Activated naive CD4-positive, alpha-beta T cell treated with anti-CD3 and anti-CD28 coated beads, Interleukin-2, amount 50 U/mL, for 24 hours (primary cell): ENCODE results near the gene FA2H.
A peak's percentile ranks its signal among the peaks of the same experiment; 100 is the strongest.
"Not testable (repeated sequence)": the region's sequence is repeated elsewhere in the genome, so short reads cannot be mapped to it uniquely, and the experiment has no call there.

ENCODE experiments used
- H3K27ac Mint-ChIP-seq: one replicate; pipeline ENCODE4 v1.8.0; 2021; ENCODE audit warnings: mild to moderate bottlenecking, mixed read lengths
- H3K27me3 Mint-ChIP-seq: one replicate; pipeline ENCODE4 v1.8.0; 2021; ENCODE audit warnings: mixed read lengths
- H3K36me3 Mint-ChIP-seq: one replicate; pipeline ENCODE4 v1.8.0; 2021; ENCODE audit warnings: mixed read lengths
- H3K4me1 Mint-ChIP-seq: one replicate; pipeline ENCODE4 v1.8.0; 2021; ENCODE audit warnings: mixed read lengths
- H3K4me3 Mint-ChIP-seq: one replicate; pipeline ENCODE4 v1.8.0; 2021; ENCODE audit warnings: mild to moderate bottlenecking, mixed read lengths
- H3K9me3 Mint-ChIP-seq: one replicate; pipeline ENCODE4 v1.8.0; 2021; ENCODE audit warnings: mixed read lengths

FA2H gene

DNA sequence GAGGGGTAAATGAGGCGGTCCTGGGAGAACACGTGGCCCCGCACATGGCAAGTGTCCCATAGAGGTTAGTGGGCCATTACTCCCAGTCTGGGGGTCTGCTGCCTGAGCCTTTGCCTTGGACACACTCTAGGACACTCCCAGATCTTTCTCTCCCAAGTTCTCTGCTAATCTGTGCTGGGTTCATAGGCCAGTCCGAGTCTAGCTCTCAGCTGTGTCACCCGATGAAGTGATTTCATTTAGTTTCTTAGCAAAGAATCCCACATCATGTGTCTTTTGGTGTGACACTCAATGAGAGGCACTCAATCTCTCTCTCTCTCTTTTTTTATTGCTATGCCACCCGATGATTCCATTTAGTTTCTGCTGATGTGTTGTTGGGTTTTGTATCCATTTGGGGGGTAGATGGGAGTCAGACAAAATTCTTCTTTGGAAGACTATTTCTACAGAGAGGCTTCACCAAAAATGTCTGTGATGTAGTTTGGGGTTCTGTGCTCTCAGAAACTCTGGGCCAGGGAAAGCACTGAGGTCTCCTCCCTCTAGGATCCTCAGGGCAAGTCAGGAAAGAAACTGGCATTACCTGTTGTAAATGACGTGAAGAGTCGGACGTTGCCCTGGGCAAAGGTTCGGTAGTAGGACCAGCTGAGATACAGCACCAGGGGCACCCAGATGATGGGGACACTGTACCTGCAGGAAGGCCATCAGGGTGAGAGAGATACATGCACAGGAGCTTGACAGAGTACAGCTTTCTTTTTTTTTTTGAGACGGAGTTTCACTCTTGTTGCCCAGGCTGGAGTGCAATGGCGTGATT is 48.8 kb downstream of the FA2H start:
- Mint-ChIP-seq H3K27me3 (no peaks in the 10 kb centered on the region), H3K36me3 (peaks cover 3% of the 10 kb centered on the region), H3K4me3 (no peak overlapping the region), H3K4me1 (peaks cover 10% of the 10 kb centered on the region), H3K9me3 (no peaks in the 10 kb centered on the region), H3K27ac (no peak overlapping the region)

DNA sequence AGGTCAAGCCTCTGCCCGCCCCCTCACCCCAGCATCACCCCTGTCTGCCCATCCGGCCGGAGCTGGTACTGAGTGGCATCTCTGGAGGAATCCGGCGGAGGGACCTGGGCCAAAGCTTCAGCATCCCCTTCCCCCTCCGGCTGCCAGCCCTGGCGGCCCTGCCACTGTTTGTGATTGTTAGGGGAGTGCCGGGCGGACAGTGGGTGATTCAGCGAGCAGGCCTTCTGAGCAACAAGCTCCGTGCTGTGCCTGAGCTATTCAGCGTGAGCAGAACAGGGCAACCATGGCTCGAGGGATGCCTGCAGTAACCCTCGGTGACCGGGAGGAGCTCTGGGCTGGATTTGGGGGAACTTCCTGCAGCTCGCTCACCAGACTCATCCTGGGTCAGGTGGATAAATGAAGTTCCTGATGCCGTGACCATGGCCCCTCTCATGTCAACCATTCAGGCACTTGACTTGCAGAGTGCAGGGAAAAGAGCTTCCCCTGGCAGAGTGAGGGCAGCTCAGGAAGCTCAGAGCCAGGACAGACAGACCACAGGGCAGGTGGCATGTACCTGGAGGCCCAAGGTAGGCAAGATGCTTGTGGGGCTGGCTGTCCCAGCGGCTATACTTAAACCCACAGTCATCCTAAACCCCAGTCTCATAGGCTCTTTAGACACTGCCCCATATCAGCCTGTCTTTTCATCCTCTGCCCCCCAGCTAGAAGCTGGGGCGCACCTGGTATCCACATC is 49.6 kb downstream of the FA2H start:
- H3K36me3 Mint-ChIP-seq: peaks cover 3% of the 10 kb centered on the region
- H3K4me3 Mint-ChIP-seq: no peak overlapping the region
- H3K9me3 Mint-ChIP-seq: no peaks in the 10 kb centered on the region
- H3K27me3 Mint-ChIP-seq: no peaks in the 10 kb centered on the region
- H3K4me1 Mint-ChIP-seq: peaks cover 4% of the 10 kb centered on the region
- H3K27ac Mint-ChIP-seq: no peak overlapping the region

DNA sequence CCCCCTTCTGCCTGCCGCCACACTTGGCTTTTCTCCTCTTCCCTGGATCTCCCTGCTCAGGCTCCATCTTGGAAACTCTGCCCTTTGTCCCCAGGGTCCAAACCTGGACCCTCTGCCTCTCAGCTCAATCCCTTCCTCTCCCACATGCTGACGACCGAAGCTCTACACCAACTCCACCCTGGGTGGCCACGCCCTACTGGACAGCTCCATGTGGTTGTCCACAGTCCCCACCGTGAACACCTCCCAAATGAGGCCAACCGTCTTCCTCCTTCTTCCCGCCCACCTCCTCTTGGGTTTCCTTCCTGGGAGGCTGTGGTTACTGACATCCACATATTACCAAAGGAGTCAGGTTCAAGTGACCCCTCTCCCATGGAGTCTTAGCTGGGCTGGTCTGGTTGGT is 51.4 kb downstream of the FA2H start:
- Mint-ChIP-seq H3K4me3 (no peak overlapping the region), H3K27me3 (no peaks in the 10 kb centered on the region), H3K27ac (no peak overlapping the region), H3K9me3 (no peaks in the 10 kb centered on the region), H3K36me3 (peaks cover 3% of the 10 kb centered on the region), H3K4me1 (no peaks in the 10 kb centered on the region)

DNA sequence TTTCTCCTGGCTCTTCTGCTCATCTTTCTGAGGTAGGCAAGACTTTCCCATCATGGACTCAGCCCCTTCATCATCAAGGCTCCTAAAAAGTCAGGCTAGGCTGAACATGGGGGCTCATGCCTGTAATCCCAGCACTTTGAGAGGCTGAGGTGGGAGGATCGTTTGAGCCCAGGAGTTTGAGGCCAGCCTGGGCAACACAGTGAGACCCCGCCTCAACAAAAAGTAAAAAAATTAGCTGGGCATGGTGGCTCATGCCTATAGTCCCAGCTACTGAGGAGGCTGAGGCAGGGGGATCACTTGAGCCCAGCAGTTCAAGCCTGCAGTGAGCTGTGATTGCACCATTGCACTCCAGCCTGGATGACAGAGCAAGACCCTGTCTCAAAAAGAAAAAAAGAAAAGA is 52.5 kb downstream of the FA2H start:
- H3K27ac Mint-ChIP-seq, H3K27me3 Mint-ChIP-seq, H3K4me3 Mint-ChIP-seq, H3K36me3 Mint-ChIP-seq, H3K4me1 Mint-ChIP-seq, H3K9me3 Mint-ChIP-seq: not testable (repeated sequence)

DNA sequence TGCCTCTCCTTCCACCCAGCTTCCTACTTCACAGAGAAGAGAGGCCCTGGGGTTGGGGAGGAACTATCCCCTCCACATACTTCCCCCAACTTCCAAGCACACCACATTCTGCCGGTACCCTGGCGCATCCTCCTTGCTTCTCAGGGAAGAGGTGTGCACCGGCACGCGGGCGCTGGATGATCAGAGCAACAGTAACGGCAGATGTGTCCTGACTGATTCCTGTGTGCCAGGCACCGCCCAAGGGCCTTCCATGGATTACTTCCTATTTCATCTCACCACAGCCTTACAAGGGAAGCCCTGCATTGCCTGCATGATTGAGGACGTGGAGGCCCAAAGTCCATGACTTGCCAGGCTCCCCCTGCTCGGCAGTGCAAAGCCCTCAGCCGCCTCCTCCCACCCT is 52.9 kb downstream of the FA2H start:
- H3K27me3 Mint-ChIP-seq: no peaks in the 10 kb centered on the region
- no peak overlapping the region for H3K4me3 Mint-ChIP-seq
- H3K9me3 Mint-ChIP-seq: no peaks in the 10 kb centered on the region
- no peak overlapping the region for H3K27ac Mint-ChIP-seq
- peaks cover 2% of the 10 kb centered on the region for H3K36me3 Mint-ChIP-seq
- no peaks in the 10 kb centered on the region for H3K4me1 Mint-ChIP-seq

DNA sequence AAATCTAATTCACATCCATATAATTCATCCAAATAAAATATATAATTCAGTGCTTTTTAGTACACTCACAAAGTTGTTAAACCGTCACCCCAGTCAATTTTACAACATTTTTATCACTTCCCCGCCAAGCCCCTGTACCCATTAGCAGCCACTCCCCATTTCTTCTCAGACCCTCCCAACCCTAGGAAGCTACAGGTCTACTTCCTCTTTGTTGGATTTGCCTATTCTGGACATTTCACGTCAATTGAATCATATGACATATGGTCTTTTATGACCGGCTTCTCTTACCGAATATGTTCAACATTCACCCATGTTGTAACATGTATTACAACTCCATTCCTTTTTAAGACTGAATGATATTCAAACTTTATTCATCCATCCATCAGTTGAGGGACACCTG is 54.0 kb downstream of the FA2H start:
- no peak overlapping the region for H3K27ac Mint-ChIP-seq
- H3K4me1 Mint-ChIP-seq: no peaks in the 10 kb centered on the region
- H3K4me3 Mint-ChIP-seq: no peak overlapping the region
- no peaks in the 10 kb centered on the region for H3K36me3 Mint-ChIP-seq
- H3K27me3 Mint-ChIP-seq: no peaks in the 10 kb centered on the region
- no peaks in the 10 kb centered on the region for H3K9me3 Mint-ChIP-seq

DNA sequence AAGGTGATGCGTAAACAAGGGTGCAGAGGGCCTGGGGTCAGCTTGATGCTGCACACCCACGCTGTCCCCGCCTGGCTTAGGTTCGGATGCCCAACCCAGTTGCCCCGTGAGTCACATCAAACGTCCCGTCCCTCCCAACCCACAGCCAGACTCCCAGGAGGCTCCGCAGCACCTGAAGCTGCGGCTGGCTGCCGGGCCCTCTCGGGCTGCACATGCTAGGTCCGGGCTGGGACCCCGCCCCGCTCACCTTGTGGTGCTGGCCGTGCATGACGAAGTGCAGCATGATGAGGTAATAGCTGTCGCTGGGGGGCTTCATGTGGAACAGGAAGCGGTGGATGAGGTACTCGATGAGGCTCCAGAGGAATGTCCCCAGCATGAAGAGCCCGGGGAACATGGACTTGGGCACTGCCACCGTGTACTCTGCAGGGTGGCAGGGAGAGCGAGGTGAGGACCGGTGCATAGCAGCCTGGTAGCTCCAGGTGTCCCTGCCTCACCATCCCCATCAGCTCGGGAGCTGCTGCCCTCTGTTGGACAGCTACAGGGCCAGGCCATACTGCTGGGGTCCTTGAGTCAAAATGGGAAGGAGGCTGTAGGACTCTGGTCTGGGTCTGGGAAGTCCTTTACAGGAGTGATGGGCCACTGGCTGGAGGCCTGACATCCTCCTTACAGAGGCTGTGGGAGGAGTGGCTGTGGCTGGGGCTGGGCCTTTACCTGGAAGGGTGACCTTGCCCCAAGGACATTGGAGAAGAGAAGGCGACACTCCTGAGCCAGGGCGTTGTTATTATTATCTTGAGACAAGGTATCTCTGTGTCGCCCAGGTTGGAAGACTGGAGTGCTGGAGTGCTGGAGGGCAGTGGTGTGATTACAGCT is 55.6 kb downstream of the FA2H start:
- H3K36me3 Mint-ChIP-seq: no peaks in the 10 kb centered on the region
- H3K4me3 Mint-ChIP-seq: no peak overlapping the region
- H3K27me3 Mint-ChIP-seq: no peaks in the 10 kb centered on the region
- H3K4me1 Mint-ChIP-seq: no peaks in the 10 kb centered on the region
- H3K27ac Mint-ChIP-seq: no peak overlapping the region
- H3K9me3 Mint-ChIP-seq: no peaks in the 10 kb centered on the region

DNA sequence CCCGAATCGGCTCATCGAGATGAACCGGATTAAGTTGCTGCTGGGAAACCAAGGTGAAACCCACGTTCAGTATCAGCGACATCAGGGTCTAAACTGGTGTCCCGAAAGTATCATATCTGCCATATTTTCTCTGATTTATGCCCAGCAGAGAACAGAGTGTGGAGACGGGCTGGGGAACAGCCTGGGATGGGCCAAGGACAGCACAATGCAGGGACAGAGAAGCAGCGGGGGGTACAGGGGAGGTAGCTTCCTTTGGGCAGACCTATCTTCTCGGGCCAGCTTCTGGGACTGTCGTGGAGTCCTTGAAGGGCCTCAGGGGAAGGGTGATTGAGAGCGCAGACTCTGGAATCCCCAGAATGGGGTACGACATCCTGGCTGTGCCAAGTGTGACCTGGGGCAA is 56.5 kb downstream of the FA2H start:
- Mint-ChIP-seq H3K9me3 (no peaks in the 10 kb centered on the region), H3K27me3 (no peaks in the 10 kb centered on the region), H3K27ac (no peak overlapping the region), H3K4me3 (no peak overlapping the region), H3K4me1 (no peaks in the 10 kb centered on the region), H3K36me3 (no peaks in the 10 kb centered on the region)

DNA sequence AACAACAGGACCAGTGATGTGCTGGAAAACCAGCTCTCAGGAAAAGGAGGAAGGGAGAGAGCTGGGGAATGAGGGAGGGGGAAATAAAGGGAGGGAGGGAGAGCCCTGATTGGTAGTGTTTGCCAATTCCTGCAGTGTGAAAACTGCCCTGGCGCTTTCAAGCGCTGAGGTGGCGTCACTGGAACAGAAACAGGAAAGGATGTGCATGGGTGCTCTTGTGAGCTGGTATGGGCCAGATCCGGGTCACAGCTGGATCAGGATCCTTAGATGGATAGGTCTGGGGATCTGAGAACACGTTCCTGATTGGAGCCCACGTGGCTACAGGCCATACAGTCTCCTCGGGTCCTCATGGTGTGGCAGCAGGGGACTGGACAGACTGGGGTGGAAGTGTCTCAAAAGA is 57.3 kb downstream of the FA2H start:
- Mint-ChIP-seq H3K27ac (no peak overlapping the region), H3K4me3 (no peak overlapping the region), H3K4me1 (no peaks in the 10 kb centered on the region), H3K36me3 (no peaks in the 10 kb centered on the region), H3K9me3 (no peaks in the 10 kb centered on the region), H3K27me3 (no peaks in the 10 kb centered on the region)

DNA sequence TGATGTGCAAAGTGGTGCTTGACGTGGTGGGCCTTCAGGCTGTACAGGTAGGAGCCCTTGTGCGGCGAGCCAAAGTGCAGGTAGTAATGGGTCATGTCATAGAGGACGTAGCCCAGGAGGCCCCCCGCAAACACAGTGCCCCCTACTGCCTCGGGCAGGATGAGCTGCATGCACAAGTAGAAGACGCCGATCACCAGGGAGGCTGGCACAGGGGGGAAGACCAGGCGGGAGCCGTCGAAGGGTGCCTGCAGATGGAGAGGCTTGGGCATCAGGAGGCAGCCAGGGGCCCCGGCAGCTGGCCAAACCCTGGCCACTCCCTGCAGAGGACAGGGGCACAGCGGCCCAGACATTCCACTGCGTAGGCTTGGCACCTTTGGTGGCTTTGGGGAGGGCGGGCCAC is 58.3 kb downstream of the FA2H start:
- no peaks in the 10 kb centered on the region for H3K9me3 Mint-ChIP-seq
- no peak overlapping the region for H3K4me3 Mint-ChIP-seq
- no peaks in the 10 kb centered on the region for H3K27me3 Mint-ChIP-seq
- H3K27ac Mint-ChIP-seq: no peak overlapping the region
- no peaks in the 10 kb centered on the region for H3K4me1 Mint-ChIP-seq
- H3K36me3 Mint-ChIP-seq: no peaks in the 10 kb centered on the region

DNA sequence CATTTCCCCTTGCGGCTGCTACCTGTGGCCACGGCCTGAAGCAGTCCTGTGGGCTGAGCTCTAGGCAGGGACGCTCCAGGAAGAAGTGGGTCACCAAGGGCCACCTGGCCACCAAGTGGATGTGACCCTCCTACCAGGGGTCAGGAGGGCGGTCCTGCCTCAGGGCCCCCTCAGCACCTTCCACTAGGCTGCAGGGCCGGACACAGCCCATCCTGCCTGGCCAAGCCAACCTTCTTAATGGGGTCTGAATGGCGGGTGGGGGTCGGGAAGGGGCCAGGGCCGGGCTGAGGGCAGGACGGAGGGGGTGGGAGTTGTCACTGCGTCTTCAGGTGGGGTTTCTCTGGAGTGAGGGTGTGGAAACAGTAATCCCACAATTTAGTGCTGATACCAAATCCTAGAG is 60.7 kb downstream of the FA2H start:
- H3K27me3 Mint-ChIP-seq: no peaks in the 10 kb centered on the region
- H3K4me1 Mint-ChIP-seq: peaks cover 6% of the 10 kb centered on the region
- H3K36me3 Mint-ChIP-seq: no peaks in the 10 kb centered on the region
- no peak overlapping the region for H3K4me3 Mint-ChIP-seq
- H3K27ac Mint-ChIP-seq: no peak overlapping the region
- H3K9me3 Mint-ChIP-seq: no peaks in the 10 kb centered on the region

DNA sequence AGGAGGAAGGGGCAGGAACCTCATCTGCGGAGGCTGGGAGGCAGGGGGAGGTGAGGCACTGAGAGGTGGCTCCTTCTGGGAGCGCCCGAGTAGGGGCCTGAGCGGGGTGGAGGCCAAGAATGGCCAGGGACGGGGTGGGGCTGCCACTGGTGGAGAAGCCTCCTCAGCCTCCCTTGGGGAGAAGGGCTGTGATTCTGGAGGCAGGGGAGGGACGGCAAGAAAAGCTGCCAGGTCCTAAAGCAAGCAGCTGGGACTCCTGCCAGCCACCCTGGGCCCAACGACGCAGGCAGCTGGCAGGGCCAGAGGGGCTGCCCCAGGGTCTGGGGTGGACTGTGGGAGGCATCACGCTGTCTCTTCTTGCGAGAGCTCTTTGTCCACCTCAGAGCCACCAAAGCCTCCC is 61.3 kb downstream of the FA2H start:
- Mint-ChIP-seq H3K27ac (no peak overlapping the region), H3K4me3 (no peak overlapping the region), H3K27me3 (no peaks in the 10 kb centered on the region), H3K36me3 (no peaks in the 10 kb centered on the region), H3K9me3 (no peaks in the 10 kb centered on the region), H3K4me1 (peaks cover 6% of the 10 kb centered on the region)

DNA sequence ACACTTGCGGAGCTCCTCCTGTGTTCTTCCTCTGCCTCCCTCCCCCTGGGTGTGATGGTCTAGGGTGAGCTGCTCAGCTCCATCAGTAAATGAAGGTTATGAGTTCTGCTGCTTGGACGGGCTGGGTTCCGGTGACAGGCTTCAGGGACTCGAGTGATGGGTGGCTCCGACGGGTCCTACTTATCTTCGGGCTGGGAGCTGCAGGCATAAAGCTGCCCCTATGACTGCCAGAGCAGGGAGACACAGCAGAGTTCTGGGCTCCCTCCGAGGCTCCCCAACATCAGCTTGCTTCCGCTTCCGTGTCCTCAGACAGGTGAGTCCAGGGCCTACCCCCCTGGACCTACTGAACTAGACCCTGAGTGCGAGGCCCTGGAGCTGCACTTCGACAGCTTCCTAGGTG is 62.7 kb downstream of the FA2H start:
- Mint-ChIP-seq H3K4me1 (peaks cover 6% of the 10 kb centered on the region), H3K36me3 (no peaks in the 10 kb centered on the region), H3K4me3 (no peak overlapping the region), H3K27ac (no peak overlapping the region), H3K27me3 (no peaks in the 10 kb centered on the region), H3K9me3 (no peaks in the 10 kb centered on the region)

DNA sequence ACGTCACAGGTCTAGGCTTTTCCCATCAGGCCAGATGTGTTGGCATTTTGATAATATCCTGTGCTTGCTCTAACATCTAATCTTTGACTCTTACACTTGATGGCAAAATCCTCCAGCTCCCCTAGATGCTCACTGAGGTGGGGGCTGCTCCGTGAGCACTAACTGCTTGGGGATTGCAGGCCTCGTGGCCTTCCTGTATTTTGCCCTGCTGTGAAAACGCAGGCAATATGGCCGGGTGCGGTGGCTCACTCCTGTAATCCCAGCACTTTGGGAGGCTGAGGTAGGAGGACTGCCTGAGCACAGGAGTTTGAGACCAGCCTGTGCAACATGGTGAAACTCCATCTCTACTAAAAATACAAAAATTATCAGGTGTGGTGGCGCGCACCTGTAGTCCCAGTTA is 64.2 kb downstream of the FA2H start:
- Mint-ChIP-seq H3K27ac (no peak overlapping the region), H3K9me3 (no peaks in the 10 kb centered on the region), H3K4me3 (no peak overlapping the region), H3K4me1 (peaks cover 6% of the 10 kb centered on the region), H3K27me3 (no peaks in the 10 kb centered on the region), H3K36me3 (no peaks in the 10 kb centered on the region)

DNA sequence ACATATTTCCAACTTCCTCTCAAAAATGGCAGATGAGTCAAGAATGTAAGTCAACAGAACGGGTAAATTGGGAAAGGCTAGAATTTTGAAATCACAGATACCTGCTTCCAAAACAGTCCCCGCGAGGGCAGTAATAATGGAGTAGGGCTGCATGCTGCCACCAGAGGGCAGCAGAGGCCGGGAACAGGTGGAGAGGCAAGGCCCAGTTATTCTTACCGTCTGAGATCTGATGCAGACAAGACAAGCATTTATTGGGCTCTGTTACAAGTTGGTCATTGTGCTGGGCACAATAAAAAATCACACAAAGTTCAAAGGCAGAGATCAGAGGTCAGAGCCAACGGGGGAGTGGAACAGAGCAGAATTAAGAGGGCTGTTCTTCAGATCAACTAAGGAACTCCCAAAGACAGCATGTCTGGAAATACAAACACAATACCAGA is 65.2 kb downstream of the FA2H start:
- peaks cover 6% of the 10 kb centered on the region for H3K4me1 Mint-ChIP-seq
- H3K9me3 Mint-ChIP-seq: no peaks in the 10 kb centered on the region
- H3K27ac Mint-ChIP-seq: peak overlapping the region; percentile 61
- no peaks in the 10 kb centered on the region for H3K36me3 Mint-ChIP-seq
- H3K27me3 Mint-ChIP-seq: no peaks in the 10 kb centered on the region
- H3K4me3 Mint-ChIP-seq: no peak overlapping the region
